Stimulated activated naive CD4-positive, alpha-beta T cell (primary cell): ENCODE measurements around the gene COL25A1.
"Not testable (repeated sequence)": the region's sequence is repeated elsewhere in the genome, so short reads cannot be mapped to it uniquely, and the experiment has no call there.

Experiments used
- DNase-seq, 6 experiments: peaks; one replicate each; lab custom pipeline; 2025; lab: John Stamatoyannopoulos, UW

Gene COL25A1

GRCh38 chr4:109010521-109010920, 291.9 kb downstream of the COL25A1 start:
- no peak for DNase-seq

GRCh38 chr4:109009909-109010308, 292.5 kb downstream of the COL25A1 start:
- no peak for DNase-seq

DNA sequence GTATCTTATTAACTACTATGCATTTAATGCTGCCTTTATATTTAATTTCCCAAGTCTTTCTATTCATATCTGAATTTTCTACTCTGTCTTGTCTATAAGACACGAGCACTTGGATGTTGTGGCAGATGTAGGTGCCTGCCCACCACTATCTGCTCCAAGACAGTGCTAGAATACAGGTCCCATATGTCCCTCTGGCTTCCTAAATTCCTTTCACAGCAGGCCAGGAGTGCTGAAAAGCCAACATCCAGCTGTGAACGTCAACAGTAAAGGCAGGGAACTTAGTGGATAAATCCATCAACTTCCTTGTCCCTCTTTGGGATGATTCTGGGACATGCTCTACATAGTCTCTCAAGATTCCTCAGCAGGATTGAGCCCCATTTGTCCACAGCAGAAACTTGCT, 294.5 kb downstream of the COL25A1 start:
- DNase-seq: no peak

GRCh38 chr4:109005523-109005922, 296.9 kb downstream of the COL25A1 start:
- DNase-seq: no peak

DNA sequence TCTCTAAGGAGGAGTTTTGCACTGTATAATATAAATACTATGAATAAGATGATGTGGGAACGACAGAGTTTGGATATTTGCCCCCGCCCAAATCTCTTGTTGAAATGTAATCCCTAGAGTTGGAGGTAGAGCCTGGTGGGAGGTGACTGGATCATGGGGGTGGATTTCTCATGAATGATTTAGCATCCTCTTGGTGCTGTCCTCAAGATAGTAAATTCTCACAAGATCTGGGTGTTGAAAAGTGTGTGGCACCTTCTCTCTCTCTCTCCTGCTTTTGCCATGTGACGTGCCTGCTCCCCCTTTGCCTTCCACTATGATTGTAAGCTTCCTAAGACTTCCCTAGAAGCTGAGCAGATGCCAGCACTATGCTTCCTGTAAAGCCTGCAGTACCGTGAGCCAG, 298.0 kb downstream of the COL25A1 start:
- no peak for DNase-seq

GRCh38 chr4:109003964-109004363, 298.5 kb downstream of the COL25A1 start:
- DNase-seq: no peak

- no peak for DNase-seq
Observed at GRCh38 chr4:108991551-108992328, 310.7 kb downstream of the COL25A1 start.

DNA sequence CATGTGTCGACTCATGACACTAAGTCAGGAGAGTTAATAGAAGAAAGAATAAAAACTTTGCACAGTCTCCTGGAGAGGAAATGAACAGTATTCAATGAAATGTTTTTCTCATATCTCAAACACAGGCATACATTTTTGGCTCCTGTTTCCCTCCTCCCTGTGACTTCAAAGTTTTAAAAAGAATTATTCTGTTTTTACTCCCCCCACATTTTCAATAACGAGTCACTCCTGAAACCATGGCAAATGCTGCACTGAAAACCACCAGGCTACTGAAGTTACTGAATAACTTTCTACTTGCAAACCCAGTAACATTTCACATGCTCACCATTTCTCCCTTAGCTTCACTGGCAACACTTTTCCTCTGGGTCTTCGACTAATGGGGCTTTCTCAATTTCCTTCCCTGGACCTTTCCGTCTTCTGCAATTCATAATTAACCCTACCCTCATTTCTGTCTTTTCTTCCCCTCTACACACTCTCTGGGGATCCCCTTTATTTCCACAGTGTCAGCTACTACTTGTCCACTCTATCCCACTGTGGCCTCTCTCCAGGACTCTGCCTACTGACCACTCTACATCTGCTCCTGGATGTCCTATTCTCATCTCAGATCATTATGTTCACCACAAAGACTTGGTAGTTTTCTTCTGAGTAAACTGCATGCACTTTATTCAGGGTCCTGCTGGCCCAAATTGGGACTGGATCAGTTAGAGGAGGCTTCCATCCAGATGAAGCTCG, 313.8 kb downstream of the COL25A1 start:
- DNase-seq: no peak

DNA sequence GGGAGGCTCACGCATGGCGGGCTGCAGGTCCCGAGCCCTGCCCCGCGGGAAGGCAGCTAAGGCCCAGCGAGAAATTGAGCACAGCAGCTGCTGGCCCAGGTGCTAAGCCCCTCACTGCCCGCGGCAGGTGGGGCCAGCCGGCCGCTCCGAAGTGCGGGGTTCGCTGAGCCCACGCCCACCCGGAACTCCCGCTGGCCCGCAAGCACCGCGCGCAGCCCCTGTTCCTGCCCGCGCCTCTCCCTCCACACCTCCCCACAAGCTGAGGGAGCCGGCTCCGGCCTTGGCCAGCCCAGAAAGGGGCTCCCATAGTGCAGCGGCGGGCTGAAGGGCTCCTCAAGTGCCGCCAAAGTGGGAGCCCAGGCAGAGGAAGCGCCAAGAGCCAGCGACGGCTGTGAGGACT, 318.0 kb downstream of the COL25A1 start:
- DNase-seq: not testable (repeated sequence)

GRCh38 chr4:108982402-108983185, 319.9 kb downstream of the COL25A1 start:
- DNase-seq: no peak

DNA sequence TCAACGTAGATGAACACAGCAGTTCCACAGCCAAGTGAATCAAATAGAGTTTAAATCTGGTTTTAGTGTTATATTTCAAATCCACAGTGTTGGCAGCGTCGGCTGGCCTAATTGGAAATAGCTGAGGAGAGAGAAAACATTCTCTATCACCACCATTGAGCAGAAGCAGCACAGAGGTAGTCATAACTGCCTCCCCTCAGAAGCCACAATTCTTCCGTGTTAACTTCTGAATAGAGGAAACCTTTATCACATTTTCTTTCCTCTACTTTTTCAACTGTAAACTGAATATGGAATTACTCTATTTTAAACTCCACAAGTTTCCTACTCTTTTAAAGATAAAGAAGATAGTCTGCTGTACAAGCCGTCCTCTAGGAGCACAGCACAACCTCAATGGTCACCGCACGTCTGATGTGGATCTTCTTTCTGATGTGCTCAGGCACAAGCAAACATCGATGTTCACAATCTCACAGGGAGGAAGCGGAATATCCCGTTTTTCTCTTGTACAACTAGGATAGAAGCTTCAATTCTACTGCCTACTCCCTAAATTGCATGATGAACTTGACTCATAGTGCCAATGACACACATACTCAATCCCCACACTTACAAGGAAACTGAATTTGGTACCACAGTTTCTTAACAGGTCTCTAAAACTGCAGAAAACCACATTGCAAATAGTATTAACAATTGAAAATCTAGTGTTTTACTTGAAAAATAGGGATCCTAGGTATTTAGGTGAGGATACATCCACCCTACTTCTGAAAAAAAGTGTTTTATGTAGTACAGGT, 321.8 kb downstream of the COL25A1 start:
- DNase-seq: no peak

DNA sequence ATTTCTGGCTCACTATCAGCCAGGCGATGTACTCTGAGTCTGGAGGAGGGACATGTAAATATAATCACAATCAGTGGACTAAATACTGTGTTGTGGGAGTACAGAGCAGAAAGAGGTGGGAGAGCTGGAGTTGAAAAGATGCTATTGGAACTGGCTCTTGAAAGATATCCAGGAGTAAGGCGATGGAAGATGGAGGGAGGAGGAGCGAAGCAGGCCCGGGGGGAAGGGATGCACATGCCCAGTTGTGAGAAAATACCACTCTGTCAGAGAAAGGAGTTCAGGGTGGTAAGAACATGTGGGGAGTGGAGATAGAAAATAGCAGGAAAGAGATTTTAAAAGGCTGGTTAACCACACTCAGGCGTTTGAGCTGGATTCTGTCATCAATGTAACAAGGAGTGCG, 322.7 kb downstream of the COL25A1 start:
- DNase-seq: no peak

DNA sequence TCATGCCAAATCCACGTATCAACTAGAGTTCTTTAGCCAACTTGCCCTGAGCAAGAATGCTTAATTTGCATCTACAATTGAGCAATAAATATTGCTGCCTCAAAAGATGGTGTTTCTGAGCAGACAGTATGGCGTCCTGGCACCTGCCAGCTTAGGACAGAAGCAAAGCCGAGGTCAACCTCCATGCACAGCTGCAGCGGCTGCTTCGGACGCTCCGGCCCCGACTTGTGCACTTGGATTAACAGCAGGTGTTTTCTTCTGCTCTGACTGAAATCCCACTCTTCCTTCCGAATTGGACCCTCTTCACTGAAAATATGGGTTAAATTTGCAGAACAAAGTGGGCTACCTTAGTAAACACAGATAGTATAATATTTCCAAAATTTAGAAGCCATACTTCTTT, 324.4 kb downstream of the COL25A1 start:
- DNase-seq: no peak

DNA sequence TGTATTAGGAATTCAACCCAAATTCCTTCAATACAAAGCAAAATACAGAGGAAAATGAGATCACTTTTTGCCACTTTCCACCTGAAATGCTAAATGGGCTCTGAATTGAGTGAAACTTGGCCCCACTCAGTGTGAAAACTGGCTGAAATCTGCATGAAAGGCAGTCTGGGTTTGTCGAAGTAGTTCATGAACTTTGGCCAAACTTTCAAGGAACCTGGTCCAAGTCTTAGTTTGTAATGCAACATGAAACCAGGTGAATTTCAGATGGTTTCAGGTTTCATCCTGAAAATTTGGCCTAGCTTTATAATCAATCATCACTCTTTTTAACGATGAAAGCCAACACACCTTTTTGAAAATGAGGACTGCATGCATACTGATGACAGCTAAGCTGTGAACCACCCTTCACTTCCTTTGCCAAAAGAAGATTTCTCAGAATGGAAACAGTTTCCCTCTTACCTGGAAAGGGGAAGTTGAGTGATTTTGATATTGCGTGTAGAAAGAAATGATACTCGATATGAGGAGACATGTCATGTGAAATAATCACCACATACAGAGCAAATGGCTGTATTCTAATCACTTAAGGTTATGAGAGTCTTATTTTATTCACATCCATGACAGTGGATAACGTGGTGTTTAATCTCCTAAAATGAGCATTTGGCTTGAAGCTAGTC, 329.7 kb downstream of the COL25A1 start:
- peak in 1 of 6 experiments; percentile 7 for DNase-seq

DNA sequence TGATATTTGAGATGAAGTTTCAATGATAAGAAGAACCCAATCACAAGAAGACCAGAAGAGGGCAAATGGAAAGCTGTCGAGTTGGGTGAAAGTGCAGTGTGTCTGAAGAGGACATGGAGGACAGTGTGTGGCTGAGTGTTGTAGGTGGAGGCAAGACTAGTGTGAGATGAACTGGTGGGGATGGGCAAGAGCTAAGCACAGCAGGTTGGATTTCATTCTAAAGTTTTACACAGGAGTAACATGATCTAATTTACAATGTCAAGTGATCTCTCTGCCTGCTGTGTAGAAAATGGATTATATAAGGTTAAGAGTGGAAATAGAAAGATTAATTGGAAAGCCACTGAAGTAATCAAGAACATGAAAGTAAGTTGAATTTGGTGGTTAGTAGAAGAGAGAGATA, 331.0 kb downstream of the COL25A1 start:
- DNase-seq: no peak

GRCh38 chr4:108965472-108966076, 336.9 kb downstream of the COL25A1 start:
- no peak for DNase-seq

DNA sequence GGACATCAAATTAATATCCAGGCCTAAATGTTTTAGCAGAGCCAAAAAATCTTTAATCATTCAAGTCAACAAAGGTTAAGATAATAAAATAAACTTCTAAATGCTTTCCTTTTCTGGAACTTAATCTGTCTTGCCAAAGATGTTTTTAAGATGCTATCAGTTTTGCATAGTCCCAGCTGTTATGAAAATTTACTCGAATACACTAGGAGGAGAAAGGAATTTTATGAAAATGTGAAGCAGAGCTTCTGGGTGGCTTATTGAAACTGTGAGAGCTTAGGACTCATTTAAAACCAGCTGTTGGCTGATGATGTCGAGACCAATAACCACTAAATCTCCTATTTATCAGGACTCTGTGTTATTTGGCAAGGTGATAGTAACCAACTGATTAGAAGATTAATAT, 337.4 kb downstream of the COL25A1 start:
- DNase-seq: no peak

DNA sequence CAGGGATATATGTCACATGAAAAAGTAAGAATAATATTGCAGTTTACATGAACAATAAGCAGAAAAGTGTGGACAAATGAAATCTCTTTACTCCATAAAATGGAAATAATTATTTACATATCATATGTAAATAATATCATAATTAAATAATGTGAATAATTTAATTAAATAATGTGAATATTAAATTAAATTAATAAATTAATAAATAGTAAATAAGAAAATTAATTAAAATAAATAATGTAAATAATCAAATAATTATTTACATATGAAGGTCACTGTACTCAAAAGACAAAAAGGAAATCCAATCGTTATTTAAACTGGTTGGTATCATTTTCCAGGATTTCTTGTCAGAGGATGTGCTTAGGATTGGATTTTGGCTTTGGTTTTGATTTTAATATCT, 338.5 kb downstream of the COL25A1 start:
- no peak for DNase-seq

GRCh38 chr4:108959491-108959890, 343.0 kb downstream of the COL25A1 start:
- DNase-seq: no peak

DNA sequence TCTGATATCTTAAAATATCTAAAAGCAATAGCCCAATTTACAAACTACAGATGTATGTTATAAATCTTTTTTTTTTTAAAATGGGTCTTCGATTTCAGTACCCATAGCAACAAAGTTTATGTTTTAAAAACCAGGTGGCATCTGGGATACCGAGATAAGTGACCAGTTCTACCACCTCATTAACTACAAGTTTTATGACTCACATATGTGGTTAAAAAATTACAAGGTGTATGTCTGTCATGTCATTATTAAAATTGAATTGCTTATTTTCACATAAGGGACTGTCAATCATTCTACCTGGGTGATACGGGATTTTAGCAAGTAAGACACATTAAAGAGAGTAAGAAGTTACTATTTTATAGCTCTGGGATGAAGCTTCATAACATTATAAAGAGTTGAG, 347.6 kb downstream of the COL25A1 start:
- no peak for DNase-seq

GRCh38 chr4:108953941-108954340, 348.5 kb downstream of the COL25A1 start:
- DNase-seq: no peak
